PFSK-1 (cell line): Measurements from ENCODE around the gene ZNF561. TPM values are rescaled to one million over a fixed set of nuclear protein-coding genes. Genes with fewer than 3 reads are reported as not detected.

Source experiments
- FOXP2 ChIP-seq: optimal IDR thresholded peaks from 2 replicates; pipeline ENCODE3; 2011; ENCODE audit warnings: borderline replicate concordance, control low read depth, inconsistent platforms; ENCODE audit not compliant: insufficient read depth; ENCODE audit errors: extremely low read length, extremely low read depth
- POLR2AphosphoS5 ChIP-seq: IDR thresholded peaks from 2 replicates; pipeline ENCODE4 v1.6.1; 2012; ENCODE audit warnings: low read depth, mild to moderate bottlenecking, control low read depth, low read length, moderate library complexity
- SIN3A ChIP-seq: IDR thresholded peaks from 2 replicates; pipeline ENCODE4 v1.6.1; 2012; ENCODE audit warnings: mild to moderate bottlenecking, low read length, moderate library complexity, borderline replicate concordance; ENCODE audit not compliant: insufficient read depth
- TAF1 ChIP-seq: IDR thresholded peaks from 2 replicates; pipeline ENCODE4 v1.6.1; 2012; ENCODE audit warnings: low read length, control low read depth, borderline replicate concordance; ENCODE audit not compliant: insufficient read depth
- polyA plus RNA-seq: library from polyadenylated mRNA; unstranded; fragments of >200 nt; gene quantifications from one replicate; pipeline ENCODE4 v1.2.1, GENCODE V29; 2012; ENCODE audit warnings: low read depth, missing spikeins; ENCODE audit not compliant: insufficient read length
- TF ChIP-seq, protein P1 (sequence below), 2 experiments: IDR thresholded peaks; 2 replicates each; pipeline versions ENCODE4 v1.6.1 to v1.8.0; 2011 to 2012; ENCODE audit warnings: low read depth in 2 of 2, low read length in 2 of 2, control low read depth in 1 of 2, inconsistent platforms in 1 of 2, mild to moderate bottlenecking in 1 of 2, moderate library complexity in 1 of 2; ENCODE audit not compliant: insufficient read depth in 1 of 2

The ZNF561 gene
- 13.8 TPM for polyA plus RNA-seq

DNA sequence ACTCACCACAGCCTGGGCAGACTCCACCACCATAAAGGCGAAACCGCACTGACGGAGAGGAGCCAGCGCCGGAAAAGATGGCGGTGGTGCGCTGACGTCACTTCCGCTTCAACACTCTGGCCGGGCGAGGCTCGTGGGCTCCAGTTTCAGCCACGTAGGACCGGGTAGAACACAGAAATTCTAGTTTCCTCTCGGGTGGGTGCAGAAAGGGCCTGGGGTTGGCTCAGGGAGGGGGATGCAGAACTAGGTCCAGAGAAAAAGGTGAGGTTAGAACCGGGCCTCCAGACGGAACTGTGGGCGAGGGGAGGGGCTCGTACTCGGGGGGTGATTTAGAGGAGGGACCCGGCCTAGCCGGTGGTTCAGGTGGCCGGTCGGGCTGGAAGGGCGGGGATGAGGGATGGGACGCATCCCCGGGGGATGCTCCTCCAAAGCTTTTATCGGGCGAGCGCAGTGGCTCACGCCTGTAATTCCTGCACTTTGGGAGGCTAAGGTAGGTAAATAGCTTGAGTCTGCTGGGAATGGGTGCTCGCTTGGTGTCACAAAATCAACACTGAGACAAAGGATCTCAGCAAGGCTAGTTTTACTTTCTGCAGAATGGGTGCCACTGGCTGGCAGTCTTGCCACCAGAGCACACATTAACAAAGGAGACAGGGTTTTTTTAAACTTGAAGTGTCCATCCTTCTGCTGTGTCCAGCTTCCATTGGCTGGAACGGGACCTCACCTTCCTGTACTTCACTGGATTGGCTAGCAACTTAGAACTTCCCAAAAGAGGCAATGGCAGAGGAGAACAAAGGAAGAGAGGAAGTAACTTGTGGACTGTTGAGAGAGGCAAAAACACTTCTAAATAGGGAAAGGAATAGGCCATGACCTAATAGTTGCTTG, at the start of gene ZNF561:
Gene ZNF561 (minus strand): TSS at position 77 of the 882 bp plus-strand sequence. CDS start 1,776 bp downstream, outside the sequence.
- peak; percentile 80; the same call in 1 of the 2 replicates for TF ChIP-seq TAF1
- peak; percentile 79 for TF ChIP-seq POLR2AphosphoS5
- TF ChIP-seq SIN3A, result no peak
- TF ChIP-seq FOXP2, result no peak
- TF ChIP-seq, protein P1, sequence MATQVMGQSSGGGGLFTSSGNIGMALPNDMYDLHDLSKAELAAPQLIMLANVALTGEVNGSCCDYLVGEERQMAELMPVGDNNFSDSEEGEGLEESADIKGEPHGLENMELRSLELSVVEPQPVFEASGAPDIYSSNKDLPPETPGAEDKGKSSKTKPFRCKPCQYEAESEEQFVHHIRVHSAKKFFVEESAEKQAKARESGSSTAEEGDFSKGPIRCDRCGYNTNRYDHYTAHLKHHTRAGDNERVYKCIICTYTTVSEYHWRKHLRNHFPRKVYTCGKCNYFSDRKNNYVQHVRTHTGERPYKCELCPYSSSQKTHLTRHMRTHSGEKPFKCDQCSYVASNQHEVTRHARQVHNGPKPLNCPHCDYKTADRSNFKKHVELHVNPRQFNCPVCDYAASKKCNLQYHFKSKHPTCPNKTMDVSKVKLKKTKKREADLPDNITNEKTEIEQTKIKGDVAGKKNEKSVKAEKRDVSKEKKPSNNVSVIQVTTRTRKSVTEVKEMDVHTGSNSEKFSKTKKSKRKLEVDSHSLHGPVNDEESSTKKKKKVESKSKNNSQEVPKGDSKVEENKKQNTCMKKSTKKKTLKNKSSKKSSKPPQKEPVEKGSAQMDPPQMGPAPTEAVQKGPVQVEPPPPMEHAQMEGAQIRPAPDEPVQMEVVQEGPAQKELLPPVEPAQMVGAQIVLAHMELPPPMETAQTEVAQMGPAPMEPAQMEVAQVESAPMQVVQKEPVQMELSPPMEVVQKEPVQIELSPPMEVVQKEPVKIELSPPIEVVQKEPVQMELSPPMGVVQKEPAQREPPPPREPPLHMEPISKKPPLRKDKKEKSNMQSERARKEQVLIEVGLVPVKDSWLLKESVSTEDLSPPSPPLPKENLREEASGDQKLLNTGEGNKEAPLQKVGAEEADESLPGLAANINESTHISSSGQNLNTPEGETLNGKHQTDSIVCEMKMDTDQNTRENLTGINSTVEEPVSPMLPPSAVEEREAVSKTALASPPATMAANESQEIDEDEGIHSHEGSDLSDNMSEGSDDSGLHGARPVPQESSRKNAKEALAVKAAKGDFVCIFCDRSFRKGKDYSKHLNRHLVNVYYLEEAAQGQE (IDR thresholded peaks at IDR 0.05; ENCODE audit: insufficient read depth in 1 of 2, low read depth in 2 of 2, low read length in 2 of 2), result no peak

DNA sequence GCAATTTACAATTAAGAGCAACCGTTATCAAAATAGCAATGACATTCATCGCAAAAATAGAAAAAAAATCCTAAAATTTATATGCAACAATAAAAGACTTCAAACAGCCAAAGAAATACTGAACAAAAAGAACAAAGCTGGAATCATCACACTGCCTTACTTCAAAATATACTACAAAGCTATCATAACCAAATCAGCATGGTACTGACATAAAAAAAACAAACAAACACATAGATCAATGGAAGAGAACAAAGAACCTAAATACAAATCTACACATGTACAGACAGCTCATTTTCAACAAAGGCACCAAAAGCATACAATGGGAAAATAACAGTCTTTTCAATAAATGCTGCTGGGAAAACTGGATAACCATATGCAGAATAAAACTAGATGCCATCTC, 47.5 kb upstream of the ZNF561 start:
- no peak for TF ChIP-seq TAF1
- no peak for TF ChIP-seq FOXP2
- TF ChIP-seq SIN3A, result no peak
- TF ChIP-seq POLR2AphosphoS5, result no peak

DNA sequence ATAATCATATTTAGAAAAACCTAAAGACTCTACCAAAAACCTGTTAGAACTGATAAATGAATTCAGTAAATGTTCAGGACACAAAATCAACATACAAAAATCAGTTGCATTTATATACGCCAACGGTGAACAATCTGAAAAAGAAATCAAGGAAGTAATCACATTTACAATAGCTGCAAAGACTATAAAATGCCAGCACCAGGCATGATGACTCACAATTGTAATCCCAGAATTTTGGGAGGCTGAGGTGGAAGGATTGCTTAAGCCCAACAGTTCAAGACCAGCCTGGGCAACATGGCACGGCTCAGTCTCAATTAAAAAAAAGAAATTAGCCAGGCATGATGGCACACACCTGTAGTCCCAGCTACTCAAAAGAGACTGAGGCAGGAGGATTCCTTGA, 46.9 kb upstream of the ZNF561 start:
- TF ChIP-seq SIN3A (no peak), TAF1 (no peak), POLR2AphosphoS5 (no peak), FOXP2 (no peak)
- TF ChIP-seq, protein P1 (IDR thresholded peaks at IDR 0.05; ENCODE audit: insufficient read depth in 1 of 2, low read depth in 2 of 2, low read length in 2 of 2), result no peak

DNA sequence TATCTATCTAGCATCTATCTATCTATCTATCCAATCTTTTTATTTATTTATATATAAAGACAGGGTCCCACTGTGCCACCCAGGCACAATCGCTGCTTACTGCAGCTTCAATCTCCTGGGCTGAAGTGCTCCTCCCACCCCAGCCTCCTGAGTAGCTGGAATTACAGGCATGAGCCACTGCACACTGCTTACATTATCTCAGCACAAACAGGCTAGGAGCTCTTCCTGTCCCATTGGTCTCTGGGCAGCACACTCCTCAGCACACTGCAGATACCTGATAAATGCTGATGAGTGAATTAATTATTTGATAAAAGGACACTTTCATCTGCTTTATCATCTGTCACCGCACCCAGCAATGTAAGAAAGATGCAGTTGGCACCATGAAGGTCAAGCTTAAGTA, 37.7 kb upstream of the ZNF561 start:
- TF ChIP-seq FOXP2, result no peak
- TF ChIP-seq, protein P1 (IDR thresholded peaks at IDR 0.05; ENCODE audit: insufficient read depth in 1 of 2, low read depth in 2 of 2, low read length in 2 of 2), result no peak
- TF ChIP-seq SIN3A, result no peak
- no peak for TF ChIP-seq POLR2AphosphoS5
- no peak for TF ChIP-seq TAF1

DNA sequence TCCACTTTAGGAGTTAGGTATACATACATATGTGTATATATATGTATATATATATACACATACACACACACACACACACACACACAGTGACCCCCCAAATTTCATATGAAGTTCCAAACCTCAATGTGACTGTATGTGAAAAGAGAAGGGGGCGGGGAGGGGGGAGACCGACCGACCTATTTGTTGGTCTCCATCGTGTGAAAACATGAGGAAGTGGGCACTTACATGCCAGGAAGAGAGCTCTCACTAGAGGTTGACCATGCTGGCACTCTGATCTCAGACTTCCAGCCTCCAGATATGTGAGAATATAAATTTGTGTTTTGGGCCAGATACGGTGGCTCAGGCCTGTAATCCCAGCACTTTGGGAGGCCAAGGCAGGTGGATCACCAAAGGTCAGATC, 29.3 kb upstream of the ZNF561 start:
- no peak for TF ChIP-seq FOXP2
- TF ChIP-seq SIN3A, result no peak

DNA sequence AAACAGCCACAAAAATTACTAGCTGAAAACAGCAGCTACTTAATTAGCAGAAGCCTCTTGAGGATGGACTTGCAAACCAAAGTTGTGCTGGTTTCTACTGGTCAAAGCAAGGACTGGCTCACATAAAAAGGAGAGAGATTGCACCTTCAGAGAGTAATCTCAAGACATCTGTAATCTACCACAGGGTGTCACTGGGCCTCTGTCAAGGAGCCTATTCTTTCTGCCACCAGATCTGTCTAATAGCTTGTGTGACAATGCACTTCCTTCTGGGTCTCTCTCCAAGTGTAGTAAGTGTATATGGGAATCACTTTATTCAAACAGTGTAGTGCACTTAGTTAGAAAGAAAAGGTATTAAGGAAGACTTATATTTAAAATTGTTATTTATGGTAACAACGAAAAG, 24.4 kb upstream of the ZNF561 start:
- TF ChIP-seq FOXP2 (no peak), POLR2AphosphoS5 (no peak), TAF1 (no peak), SIN3A (no peak)
- TF ChIP-seq, protein P1 (IDR thresholded peaks at IDR 0.05; ENCODE audit: insufficient read depth in 1 of 2, low read depth in 2 of 2, low read length in 2 of 2), result no peak
